ENCODE results near the gene ZNF423.

DNA sequence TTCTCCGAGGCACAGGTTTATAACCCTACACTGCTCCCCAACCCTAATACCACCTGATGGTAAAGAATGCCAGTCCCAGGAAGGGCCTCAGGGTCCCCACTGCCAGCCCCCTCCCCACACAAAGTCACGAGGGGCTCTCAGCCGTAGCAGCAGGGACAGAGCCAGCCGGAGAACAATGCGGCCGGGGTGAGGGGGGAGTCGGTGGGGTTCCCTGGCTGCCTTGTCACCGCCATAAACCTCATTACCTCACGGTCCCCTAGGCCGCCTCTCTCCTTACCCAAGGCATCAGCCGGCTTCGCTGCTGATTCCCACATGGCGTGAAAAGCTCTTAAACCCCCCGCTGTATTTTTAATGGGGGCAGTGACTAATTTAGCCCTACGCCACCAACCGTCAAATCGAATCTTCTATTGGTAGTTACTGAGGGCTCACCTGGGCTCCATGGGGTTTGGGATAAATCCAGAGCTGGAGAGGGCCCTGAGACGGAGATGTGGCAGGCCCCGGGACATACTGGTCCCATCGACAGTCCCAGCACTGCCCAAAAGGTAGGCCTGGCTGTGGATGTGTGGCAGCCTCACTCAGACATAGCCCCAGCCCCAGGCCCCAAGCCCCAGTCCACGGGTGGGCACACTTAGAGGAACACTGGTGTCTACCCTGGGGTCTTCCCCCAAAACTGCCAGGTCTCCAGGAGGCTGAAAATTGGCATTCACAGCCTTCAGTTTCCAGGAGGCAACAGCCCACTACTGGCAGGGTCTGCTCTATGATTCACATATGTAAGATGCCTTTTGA is 367.0 kb downstream of the ZNF423 start:
- TF ChIP-seq, protein P1, sequence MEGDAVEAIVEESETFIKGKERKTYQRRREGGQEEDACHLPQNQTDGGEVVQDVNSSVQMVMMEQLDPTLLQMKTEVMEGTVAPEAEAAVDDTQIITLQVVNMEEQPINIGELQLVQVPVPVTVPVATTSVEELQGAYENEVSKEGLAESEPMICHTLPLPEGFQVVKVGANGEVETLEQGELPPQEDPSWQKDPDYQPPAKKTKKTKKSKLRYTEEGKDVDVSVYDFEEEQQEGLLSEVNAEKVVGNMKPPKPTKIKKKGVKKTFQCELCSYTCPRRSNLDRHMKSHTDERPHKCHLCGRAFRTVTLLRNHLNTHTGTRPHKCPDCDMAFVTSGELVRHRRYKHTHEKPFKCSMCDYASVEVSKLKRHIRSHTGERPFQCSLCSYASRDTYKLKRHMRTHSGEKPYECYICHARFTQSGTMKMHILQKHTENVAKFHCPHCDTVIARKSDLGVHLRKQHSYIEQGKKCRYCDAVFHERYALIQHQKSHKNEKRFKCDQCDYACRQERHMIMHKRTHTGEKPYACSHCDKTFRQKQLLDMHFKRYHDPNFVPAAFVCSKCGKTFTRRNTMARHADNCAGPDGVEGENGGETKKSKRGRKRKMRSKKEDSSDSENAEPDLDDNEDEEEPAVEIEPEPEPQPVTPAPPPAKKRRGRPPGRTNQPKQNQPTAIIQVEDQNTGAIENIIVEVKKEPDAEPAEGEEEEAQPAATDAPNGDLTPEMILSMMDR (conservative IDR thresholded peaks at IDR 0.05 in 1 of 2, IDR thresholded peaks at IDR 0.05 in 1 of 2; ENCODE audit: extremely low read depth in 1 of 2, insufficient read depth in 1 of 2, low read depth in 1 of 2, low read length in 2 of 2) = no peak
- TF ChIP-seq EZH2 (IDR thresholded peaks at IDR 0.05; ENCODE audit: borderline replicate concordance, low read length) = no peak
